GM21423 (cell line): ENCODE measurements around the gene AUTS2.
A peak's percentile ranks its signal among the peaks of the same experiment; 100 is the strongest.

Source experiments
- ATAC-seq: cut with Tn5 transposase; IDR thresholded peaks from one replicate; pipeline ENCODE4 v1.9.1; 2021; ENCODE audit warnings: mild to moderate bottlenecking, moderate library complexity; ENCODE audit not compliant: unreplicated experiment

The AUTS2 gene

DNA sequence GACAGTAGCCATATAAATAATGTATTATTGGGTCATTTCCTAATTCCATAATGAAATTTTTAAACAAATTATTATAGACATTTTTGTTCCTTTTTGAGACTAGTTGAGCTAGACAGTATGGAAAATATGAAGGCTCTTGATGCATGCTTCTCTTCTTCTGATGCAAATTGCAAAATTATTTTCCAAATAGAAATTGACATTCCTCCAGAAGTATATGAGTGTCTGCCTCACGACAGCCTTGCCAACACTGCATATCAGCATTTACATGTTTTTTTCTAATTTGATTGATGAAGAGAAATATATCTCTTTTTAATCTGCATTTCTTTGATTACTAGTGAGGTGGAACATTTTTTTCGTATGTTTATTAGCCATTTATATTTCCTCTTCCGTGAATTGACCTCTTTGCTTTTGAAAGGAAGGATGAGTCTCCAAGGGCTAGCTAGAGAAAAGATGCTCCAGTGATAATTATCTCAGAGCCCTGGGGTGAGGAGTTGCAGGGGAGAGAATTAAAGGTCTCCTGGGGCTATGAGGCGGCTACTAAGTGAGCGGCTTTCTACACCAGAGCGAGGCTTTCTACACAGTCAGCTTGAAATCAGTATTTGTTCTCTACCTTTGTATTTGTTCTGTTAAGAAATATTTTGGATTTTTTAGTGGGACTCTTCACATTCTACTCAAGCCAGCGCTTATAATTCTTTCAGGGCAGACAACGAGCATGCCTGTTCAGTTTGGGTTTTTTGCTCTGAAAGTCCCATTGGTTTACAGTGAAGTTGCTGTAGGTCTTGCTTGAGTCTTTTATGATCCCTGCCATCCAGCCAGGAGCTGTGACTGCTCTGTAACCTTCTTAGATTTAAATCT, 821.5 kb downstream of the AUTS2 start:
- no peak for ATAC-seq

DNA sequence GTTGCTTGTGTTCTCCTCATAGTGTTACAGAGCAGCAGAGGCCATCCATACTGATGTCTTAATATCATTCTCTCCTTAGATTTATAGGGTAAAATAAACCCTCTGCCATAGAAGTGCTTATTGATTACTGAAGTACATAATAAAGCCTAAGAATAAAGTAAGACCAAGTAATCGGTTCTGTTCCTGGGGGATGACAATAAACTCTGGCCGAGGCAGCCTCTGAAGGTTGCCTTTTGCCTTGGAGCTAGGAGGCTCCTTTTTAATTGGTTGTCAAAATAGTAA, 822.0 kb downstream of the AUTS2 start:
- no peak for ATAC-seq

DNA sequence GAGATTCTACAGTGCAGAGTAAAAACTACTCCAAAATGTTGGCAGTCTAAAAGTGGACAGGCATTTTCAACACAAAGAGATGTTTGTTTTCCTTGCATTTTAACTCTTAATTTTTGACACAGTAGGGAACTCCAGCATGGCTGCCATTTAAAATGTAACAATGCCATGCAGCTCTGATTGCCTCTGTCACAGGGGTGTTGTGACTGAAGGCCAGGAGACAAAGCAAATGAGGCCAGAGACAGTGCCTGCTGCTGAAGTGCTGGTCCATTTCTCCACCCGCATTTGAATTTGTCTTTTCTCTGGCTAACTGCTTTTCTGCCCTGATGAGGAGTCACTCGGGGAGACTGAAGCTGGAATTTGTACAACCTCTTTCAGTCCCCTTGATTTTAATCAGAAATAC, 823.0 kb downstream of the AUTS2 start:
- no peak for ATAC-seq

DNA sequence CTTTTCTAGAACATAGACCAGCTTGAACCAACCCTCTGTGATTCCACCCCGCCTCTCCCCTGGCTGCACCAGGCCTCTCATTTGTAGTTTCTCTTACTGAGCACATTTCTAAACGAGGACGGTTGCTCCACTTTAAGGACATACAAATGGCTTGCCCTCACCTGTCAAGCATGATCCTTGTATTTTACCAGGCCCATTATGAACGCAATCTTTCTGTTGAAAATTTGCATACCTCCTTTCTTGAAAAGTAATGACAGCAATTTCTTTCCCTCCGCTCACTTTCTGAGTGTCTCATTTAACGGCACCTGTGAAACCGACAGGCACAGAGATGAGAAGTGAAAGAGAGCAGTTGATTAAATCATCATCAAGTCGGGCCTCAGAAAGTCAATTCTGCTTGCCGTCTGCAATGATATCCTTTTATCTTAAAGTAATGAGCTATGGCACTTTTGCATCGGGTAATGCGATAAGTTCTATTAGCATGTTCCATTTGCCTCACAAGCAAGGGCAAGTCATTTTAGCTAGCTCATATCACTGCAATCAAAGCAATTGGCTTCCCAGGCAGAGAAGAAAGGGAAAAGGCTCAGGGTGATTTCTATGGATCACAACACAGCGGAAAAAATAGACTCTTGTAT, 828.1 kb downstream of the AUTS2 start:
- ATAC-seq: no peak

DNA sequence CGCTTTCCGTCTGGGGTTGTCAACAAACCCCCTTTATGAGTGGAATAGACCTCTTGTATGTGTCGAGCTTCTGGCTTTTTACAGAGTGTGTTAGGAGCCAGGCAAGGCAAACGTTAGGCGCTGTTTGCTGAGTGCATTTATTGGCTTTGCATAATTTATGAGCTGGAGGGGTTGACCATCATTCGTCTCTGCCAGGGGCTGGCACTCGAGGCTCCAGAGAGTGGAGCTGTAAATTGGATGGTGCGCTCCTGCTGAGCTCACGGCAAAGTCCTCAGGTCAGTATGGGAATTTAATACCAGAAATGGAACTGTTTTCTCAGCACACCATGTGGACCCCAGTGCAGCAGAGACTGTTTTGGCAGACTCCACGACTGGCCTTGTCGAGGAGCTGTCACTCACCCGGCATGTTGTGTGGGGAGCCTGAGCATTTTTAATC, 834.3 kb downstream of the AUTS2 start:
- no peak for ATAC-seq

DNA sequence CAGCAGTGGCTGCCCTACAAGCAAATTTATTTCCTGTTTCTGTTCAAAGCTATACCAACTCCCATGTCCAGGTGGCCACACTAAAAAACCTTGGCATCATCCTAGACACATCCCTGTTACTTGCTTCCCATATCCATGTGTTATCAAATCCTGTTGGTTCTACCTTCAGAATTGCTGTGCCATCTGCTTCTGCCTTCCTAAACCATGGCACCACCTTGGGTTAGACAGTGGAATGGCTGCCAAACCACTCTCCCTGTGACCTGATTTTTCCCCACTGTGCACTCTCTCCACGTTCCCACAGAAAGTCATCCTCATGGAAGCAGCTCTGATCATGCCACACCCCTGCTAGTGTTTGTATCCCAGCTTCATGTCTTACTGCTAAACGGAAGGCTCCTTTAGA, 836.1 kb downstream of the AUTS2 start:
- no peak for ATAC-seq

DNA sequence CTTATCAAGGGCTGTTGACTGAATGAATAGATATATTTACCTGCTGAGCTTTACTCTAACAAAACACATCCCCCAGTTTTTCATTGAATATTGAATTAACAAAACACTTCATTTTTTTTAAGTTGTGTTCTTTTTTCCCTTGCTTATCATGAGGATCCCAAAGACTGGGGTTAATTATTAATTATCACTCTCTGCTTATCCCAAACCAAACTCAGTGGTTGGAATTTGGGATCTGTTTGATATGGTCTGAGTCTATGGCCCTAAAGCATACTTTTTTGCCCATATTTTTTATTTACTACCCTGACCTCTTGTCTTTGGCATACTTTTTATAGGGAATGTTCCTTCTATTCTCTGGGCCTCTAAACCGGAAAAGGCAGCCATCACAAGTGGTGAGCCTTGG, 836.5 kb downstream of the AUTS2 start:
- ATAC-seq: no peak

DNA sequence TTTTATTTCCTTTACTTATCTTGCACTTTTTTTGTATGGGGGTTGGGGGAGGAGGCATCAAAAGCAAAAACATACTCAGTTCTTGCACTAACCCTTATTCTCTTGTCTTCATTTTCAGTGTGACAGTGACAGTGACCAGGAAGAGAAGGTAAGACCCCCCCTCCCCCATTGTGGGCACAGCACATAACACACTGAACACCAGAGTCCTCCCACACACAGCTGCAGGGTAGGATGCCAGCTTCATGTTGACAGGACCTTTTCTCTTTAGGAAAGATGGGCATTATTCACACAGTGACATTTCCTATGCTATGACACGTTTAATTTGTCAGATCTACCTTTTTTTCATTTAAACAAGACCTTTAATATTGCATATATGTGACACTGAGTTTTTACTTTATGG, 837.4 kb downstream of the AUTS2 start:
- no peak for ATAC-seq

DNA sequence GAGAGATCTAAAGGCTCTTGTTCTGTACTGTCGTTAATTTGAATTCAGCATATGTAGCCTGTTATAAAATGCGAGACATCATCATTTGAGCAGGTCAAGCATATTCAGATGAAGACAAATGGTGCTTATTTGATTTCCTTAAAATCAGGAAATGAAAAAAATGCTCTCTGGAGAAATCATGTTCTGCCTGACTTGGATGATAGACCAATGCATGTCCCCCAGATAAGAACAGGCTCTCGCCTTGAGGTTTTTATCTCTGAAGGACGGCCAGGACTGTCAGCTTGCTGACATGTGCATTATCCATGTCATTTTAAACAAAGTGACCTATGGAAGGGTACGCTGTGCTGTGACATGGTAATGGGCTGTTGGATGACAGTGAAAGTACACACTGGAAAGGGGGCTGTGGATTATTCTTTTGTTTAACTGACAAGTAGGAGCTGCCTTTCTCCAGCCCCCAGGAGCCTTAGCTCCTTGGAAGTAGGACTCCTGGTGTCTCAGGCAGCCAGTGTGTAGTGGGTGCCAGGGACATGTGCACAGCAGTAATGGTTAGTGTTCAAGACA, 838.6 kb downstream of the AUTS2 start:
- ATAC-seq: no peak

DNA sequence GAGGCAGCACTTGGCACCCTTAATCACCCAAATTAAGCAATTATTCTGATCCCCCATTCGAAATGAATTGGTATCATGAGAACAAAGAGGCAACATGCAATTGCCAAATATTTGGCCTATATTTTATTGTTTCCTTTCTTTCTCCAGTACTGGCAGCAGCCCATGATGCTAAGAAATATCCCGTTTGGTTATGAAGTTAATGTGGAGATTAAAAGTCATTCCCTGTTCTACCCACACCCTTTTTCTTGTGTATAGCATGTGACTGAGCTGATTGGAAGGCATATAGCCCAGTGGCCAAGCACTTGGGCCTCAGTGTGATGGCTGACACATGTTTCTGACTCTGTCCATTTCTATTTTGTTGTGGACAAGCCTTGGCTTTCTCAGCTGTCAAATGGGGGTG, 841.4 kb downstream of the AUTS2 start:
- ATAC-seq: no peak

DNA sequence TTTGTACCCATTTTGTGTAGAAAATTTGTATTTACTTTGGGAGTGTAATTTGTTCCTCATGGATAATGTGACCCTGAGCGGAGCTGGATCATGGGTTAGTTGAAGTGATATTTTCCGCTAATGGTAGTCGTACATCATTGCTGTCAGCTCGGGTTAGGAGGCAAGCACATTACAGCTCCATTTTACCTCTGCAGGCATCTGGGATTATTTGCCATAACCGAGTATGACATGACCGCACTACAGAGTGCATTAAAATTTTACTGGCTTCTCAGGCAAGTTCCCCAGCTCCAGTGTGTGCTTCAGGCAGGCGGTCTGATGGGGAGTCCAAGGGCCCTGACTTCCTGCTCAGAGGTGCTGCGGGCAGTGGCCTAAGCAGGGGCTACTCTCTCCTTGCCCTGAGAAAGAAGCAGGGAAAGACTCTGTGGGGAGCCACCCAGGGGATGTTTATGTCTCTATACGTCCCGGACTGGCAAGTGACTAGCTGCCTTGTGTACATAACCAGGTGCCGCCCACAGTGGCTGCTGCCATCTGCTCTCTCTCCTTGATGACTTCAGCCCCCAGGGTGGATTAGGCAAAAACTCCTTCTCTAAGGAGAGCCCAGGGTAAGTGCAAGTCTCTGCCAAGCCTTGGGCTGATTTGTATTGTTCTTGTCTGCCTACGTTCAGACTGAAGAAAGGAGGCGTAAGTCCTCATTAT, 848.3 kb downstream of the AUTS2 start:
- ATAC-seq: no peak

DNA sequence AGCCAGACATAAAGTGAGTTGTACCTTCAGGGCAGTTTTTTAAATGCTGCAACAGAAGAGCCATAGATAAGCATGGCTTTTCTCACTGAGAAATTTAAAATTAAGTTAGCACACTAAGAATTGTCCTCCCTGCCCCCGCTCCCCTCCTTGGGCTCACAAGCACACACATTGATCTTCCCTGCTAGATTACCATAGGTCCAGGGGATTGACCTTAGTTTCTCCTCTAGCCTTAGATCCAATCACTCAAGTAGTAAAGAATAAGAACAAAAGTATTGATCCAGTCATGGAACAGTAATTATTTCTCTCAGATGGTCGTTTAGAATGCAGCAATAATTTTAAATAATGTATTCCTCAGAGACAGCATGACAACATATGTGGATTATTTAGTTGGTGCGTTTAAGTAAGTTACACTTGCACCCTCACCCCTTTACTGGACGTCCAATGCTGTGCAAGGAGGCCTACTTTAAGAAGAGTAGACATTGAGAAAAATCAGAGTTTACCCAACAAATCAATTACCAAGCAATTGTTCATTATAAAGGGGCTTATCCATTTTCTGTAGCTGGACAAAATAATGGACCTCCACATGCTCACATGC, 850.1 kb downstream of the AUTS2 start:
- no peak for ATAC-seq

DNA sequence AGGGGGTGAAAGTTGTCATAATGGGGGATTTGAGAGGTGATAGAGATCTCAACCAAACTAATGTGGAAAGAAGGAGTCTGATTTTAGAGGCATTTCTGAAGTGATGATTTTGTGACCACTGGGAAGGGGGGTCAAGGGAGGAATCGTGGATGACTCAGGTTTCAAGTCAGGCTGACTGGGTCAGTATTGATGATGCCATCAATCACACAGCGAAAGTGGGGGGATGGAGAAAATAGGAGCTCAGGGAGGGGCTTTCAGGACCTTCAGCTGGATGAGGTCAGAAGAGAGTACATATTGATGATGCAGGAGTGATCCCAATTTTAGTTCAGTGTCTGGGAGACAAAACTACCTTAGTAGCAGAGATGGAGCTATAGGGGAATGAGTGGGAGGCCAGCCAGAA, 852.5 kb downstream of the AUTS2 start:
- ATAC-seq: no peak

DNA sequence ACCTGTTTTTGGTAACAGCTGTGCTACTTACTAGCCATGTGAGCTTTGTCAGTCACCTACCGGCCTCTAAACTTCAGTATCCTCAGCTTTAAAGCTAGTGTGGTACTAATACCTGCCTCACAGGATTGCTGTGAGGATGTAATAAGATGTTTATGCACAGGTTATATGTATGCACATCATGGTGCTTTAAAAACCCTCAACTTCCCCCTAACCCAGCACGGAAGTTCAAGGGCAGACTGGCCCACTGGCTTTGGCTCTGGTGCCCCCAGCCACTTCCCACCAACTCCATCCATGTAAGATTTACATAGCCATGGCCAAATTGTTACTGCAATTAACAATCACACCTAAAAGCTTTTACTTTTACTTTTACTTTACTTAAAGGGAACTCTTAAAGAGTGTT, 857.6 kb downstream of the AUTS2 start:
- ATAC-seq: no peak

DNA sequence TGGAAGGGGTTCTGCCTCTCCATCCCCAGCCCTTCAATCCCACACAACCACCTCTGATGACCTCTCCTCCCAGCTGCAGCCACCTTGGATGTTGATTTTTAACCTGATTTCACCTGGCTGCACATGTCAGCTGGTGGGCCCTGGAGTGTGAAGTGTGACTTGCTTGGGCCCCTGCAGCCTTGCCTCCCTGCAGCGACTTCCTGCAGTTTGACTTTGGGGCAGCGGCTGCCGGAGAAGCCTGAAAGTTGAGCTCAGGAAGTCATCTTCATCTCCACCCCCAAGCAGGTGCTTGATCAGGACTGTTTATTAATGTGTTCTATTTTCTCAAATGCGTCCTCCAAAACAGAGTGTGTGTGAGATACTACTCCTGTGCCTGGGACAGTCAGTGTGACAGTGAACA, 858.4 kb downstream of the AUTS2 start:
- ATAC-seq: peak; percentile 72

DNA sequence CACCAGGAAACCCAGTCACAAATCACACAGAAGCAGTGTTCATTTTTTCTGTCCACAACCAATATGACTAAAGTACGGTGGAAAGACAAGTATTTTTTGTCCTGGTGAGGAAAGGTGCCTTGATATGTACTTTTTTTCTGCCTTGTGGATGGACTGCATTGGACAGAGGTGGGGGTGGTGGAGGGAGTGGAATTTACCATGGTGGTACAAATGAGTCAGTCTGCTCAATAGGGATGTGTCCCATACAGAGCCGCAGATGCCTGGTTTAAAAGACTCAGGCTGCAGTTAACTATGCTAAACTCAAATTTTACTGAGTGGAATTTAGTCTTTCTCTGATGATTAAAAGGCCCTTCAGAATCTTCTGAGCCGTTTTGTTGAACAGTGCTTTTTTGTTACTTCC, 859.2 kb downstream of the AUTS2 start:
- ATAC-seq: no peak

DNA sequence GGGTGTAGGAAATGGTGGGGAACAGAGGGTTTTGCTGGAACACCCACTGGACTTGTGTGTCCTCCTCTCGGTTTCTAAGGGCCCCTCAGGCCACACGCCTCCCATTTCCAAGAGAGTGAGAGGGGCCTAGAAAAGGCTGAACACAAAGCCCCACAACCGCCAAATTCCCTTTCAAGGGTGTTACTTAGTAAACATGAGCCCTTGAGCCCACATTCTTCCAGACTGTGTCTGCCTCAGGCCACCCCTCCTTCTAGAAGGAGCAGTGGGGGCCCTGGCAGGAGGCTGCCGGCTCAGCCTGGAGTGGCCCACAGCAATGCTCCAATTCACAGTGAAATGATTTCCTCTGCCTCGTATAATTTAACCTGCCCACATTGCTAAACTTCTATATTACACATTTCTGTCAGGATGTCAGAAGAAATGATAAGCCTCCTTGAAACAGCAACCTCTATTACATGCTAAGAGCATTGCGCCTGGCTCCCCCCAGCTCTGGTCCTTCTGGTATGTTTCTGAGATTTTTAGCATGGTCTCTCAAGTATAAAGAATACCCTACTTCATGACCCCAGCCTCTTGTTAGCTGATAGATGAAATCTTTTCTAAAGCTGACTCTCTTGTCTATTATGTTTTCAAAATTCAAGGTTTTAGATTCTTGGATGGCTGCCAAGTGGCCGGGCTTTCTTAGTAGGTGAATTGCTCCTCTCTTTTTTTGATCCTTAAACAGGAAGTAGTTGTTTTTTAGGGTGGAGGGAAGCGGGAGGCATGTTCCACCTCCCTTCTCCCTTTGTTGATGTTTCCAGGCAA, 859.8 kb downstream of the AUTS2 start:
- ATAC-seq: no peak

DNA sequence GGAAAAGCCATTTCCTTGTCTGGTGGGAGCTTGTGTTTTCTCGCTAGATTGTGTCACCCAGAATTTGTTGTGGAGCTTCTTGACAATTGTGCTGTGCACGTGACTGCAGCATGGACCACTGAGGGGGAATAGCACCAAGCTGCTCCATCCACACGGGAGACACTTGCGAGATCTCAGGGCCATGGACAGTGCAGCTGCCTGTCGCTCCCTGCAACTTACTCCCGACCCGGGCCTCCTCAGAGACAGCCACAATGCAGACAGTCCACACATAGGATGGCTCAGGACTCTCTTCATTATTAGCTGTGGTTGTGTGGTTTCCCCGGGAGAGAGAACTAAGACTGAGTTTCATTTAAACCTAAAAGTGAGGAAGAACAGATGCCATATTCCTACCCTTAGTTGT, 860.5 kb downstream of the AUTS2 start:
- no peak for ATAC-seq

DNA sequence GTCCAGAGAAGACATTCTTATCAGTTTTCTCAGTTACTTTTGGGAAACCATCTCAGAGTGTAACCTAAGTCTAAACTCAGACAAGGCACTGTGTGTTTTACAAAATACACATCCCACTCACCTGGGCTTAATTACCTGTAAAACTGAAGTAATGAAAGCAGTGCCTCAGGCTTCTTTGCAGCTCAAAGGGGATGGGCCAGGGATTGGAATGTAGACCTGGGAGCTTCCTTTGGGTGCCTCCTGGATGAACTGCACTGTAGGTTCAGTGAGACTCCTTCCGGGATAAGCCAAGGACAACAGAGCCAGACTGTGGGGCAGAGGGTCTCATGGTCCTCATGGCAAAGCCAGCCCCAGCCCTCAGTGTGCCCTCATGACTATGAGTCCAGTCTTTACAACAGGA, 861.3 kb downstream of the AUTS2 start:
- no peak for ATAC-seq

DNA sequence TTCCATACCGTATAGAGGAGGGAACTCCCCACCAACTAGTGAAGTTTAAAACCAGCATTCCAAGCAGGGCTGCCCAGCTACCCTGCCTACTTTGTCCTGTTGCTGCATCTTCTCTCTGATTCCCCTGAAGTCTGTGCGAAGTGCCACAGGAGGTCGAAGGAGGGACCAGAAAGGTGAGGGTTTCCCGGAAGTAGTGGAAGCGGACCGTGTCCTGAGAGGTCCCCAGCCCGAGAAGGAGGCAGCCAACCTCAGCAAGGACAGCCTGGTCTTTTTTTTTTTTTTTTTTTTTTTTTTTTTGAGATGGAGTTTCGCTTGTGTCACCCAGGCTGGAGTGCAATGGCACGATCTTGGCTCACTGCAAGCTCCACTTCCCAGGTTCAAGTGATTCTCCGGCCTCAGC, 861.8 kb downstream of the AUTS2 start:
- ATAC-seq: no peak

DNA sequence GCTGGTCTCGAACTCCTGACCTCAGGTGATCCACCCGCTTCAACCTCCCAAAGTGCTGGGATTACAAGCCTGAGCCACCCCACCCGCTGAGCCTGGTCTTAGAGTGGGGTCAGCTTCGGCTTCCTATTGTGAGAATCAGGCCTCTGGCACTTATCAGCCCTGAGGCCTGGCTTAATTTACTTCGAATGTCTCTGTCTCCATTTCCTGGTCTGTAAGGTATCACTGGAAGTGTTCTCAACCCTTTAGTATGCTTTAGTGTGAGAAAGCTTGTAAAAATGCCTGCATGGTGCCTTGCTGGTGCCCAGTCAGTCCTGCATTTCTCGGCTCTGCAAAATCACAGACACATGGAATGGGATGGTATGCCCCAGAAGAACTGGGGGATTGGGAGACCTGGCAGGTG, 862.3 kb downstream of the AUTS2 start:
- ATAC-seq: no peak
